Sigmoid colon (tissue), 4 donors: ENCODE data around the gene LRRFIP2.

Source experiments
- CTCF ChIP-seq, 4 experiments: fragments of 450-650 bp in 3 of 4; fragments of 200-600 bp in 1 of 4; IDR thresholded peaks; one replicate each; pipeline ENCODE4 v1.5.1; 2016 to 2019; ENCODE audit warnings: antibody characterized with exemption in 4 of 4, mild to moderate bottlenecking in 3 of 4, moderate library complexity in 2 of 4
- EP300 ChIP-seq, 4 donors: sonication (generic); formaldehyde crosslinking; IDR thresholded peaks; one replicate each; pipeline ENCODE4 v1.6.1; 2017; ENCODE audit warnings: antibody characterized with exemption in 4 of 4
- POLR2A ChIP-seq, 2 donors: fragments of 450-650 bp; IDR thresholded peaks; one replicate each; pipeline ENCODE4 v1.6.1; 2016; ENCODE audit warnings: antibody characterized with exemption in 2 of 2, mild to moderate bottlenecking in 2 of 2, moderate library complexity in 2 of 2

- peak in 2 of 4 experiments; percentile 33 to 35 for TF ChIP-seq CTCF (IDR thresholded peaks at IDR 0.05)
- TF ChIP-seq POLR2A (IDR thresholded peaks at IDR 0.05): no peak
- TF ChIP-seq EP300 (IDR thresholded peaks at IDR 0.05): no peak
These were observed 150.3 kb downstream of the LRRFIP2 start for GRCh38 chr3:37024092-37024491.
